IMR-90 (cell line): Measurements from ENCODE around the gene NIT1. TPM values are rescaled to one million over a fixed set of nuclear protein-coding genes. Genes with fewer than 3 reads are reported as not detected.

Source experiments
- ATAC-seq: fragments of 200-7000 bp; cut with Tn5 transposase; 2 replicates; pipeline ENCODE4 v1.9.1; 2020; ENCODE audit warnings: low read depth, mild to moderate bottlenecking, moderate library complexity
- BruUV-seq: library from RNA; stranded (reverse); fragments of 400-500 nt; replicated peaks from 2 replicates; lab custom pipeline; 2021; lab: Mats Ljungman, UMichigan
- CTCF ChIA-PET: fragments of 300-600 bp; formaldehyde crosslinking; extraction: SDS; loops from one replicate; lab custom pipeline; 2021; ENCODE audit warnings: antibody characterized with exemption; lab: Yijun Ruan, JAX
- POLR2A ChIA-PET: fragments of 300-600 bp; sonication (Branson Sonifier 250); formaldehyde crosslinking; loops from one replicate; lab custom pipeline; 2022; ENCODE audit warnings: antibody characterized with exemption; ENCODE audit not compliant: unreplicated experiment; lab: Charles Lee
- DNase-seq: peaks from one replicate; pipeline ENCODE4 v3.0.0; 2013
- H2AFZ ChIP-seq: replicated peaks from 2 replicates; pipeline ENCODE3; 2013; ENCODE audit warnings: low read length, mild to moderate bottlenecking; ENCODE audit not compliant: poor library complexity
- H2AK5ac ChIP-seq: 2 replicates; pipeline ENCODE4 v1.6.1; 2013; ENCODE audit warnings: low read depth, low read length, inconsistent platforms
- H2AK9ac ChIP-seq: replicated peaks from 2 replicates; pipeline ENCODE3; 2013; ENCODE audit warnings: mild to moderate bottlenecking, low read depth, low read length, moderate library complexity; ENCODE audit not compliant: poor library complexity
- H2BK120ac ChIP-seq: 2 replicates; pipeline ENCODE4 v1.6.1; 2013; ENCODE audit warnings: low read depth, low read length, inconsistent platforms
- H2BK15ac ChIP-seq: 3 replicates; pipeline ENCODE4 v1.6.1; 2013; ENCODE audit warnings: low read depth, low read length, inconsistent platforms
- H2BK20ac ChIP-seq: 2 replicates; pipeline ENCODE4 v1.6.1; 2013; ENCODE audit warnings: low read depth, mild to moderate bottlenecking, inconsistent platforms, low read length, moderate library complexity
- H2BK5ac ChIP-seq: 2 replicates; pipeline ENCODE4 v1.6.1; 2013; ENCODE audit warnings: mild to moderate bottlenecking, low read depth, low read length, inconsistent platforms; ENCODE audit not compliant: poor library complexity, severe bottlenecking
- H3K14ac ChIP-seq: replicated peaks from 2 replicates; pipeline ENCODE4 v1.6.1; 2013; ENCODE audit warnings: low read depth, low read length, inconsistent platforms
- H3K18ac ChIP-seq: 2 replicates; pipeline ENCODE4 v1.6.1; 2013; ENCODE audit warnings: low read depth, low read length, control low read depth
- H3K23ac ChIP-seq: 2 replicates; pipeline ENCODE4 v1.6.1; 2013; ENCODE audit warnings: low read depth, low read length, inconsistent platforms
- H3K27ac ChIP-seq: 2 replicates; pipeline ENCODE4 v1.5.1; 2013; ENCODE audit warnings: mild to moderate bottlenecking, control low read depth, low read length; ENCODE audit not compliant: insufficient read depth
- H3K27me3 ChIP-seq: 2 replicates; pipeline ENCODE4 v1.6.1; 2013; ENCODE audit warnings: low read length; ENCODE audit not compliant: control insufficient read depth, insufficient read depth
- H3K36me3 ChIP-seq: 2 replicates; pipeline ENCODE4 v1.6.1; 2013; ENCODE audit warnings: low read length, mixed read lengths; ENCODE audit not compliant: control insufficient read depth, insufficient read depth
- H3K4ac ChIP-seq: 2 replicates; pipeline ENCODE4 v1.6.1; 2013; ENCODE audit warnings: low read depth, low read length, inconsistent platforms
- H3K4me1 ChIP-seq: 2 replicates; pipeline ENCODE4 v1.6.1; 2013; ENCODE audit warnings: low read length, mixed read lengths; ENCODE audit not compliant: control insufficient read depth, insufficient read depth
- H3K4me2 ChIP-seq: 2 replicates; pipeline ENCODE4 v1.6.1; 2013; ENCODE audit warnings: low read depth, mild to moderate bottlenecking, control low read depth, low read length, moderate library complexity
- H3K4me3 ChIP-seq: 2 replicates; pipeline ENCODE4 v1.5.1; 2013; ENCODE audit warnings: low read depth, mild to moderate bottlenecking, control low read depth, low read length, moderate library complexity; ENCODE audit not compliant: insufficient read depth
- H3K56ac ChIP-seq: 2 replicates; pipeline ENCODE4 v1.6.1; 2013; ENCODE audit warnings: low read length, inconsistent platforms; ENCODE audit not compliant: insufficient read depth; ENCODE audit errors: extremely low read depth
- H3K79me1 ChIP-seq, 2 experiments: 2 replicates each; pipeline ENCODE4 v1.6.1; 2013; ENCODE audit warnings: low read length in 2 of 2, inconsistent platforms in 1 of 2, low read depth in 1 of 2
- H3K9ac ChIP-seq: 2 replicates; pipeline ENCODE4 v1.6.1; 2013; ENCODE audit warnings: low read depth, low read length, control low read depth
- H3K9me1 ChIP-seq: 2 replicates; pipeline ENCODE4 v1.6.1; 2013; ENCODE audit warnings: low read length, inconsistent platforms; ENCODE audit not compliant: insufficient read depth
- H3K9me3 ChIP-seq: 2 replicates; pipeline ENCODE4 v1.6.1; 2013; ENCODE audit warnings: low read length; ENCODE audit not compliant: control insufficient read depth, insufficient read depth
- H4K20me1 ChIP-seq: 2 replicates; pipeline ENCODE4 v1.6.1; 2013; ENCODE audit warnings: low read length, inconsistent platforms; ENCODE audit not compliant: insufficient read depth
- H4K5ac ChIP-seq: 2 replicates; pipeline ENCODE4 v1.6.1; 2013; ENCODE audit warnings: mild to moderate bottlenecking, low read depth, low read length, control low read depth
- H4K8ac ChIP-seq, 2 experiments: 2 replicates each; pipeline ENCODE4 v1.6.1; 2013; ENCODE audit warnings: low read depth in 2 of 2, low read length in 2 of 2, control low read depth in 1 of 2, inconsistent platforms in 1 of 2
- H4K91ac ChIP-seq: 2 replicates; pipeline ENCODE4 v1.6.1; 2013; ENCODE audit warnings: low read depth, low read length, inconsistent platforms; ENCODE audit not compliant: insufficient read depth
- CEBPB ChIP-seq: IDR thresholded peaks from 2 replicates; pipeline ENCODE4 v1.6.1; 2012; ENCODE audit warnings: low read depth, low read length, improper control_type of control experiment
- ELK1 ChIP-seq: fragments of 150-350 bp; IDR thresholded peaks from 2 replicates; pipeline ENCODE4 v1.6.1; 2016; ENCODE audit warnings: low read depth, mild to moderate bottlenecking, low read length, moderate library complexity, borderline replicate concordance
- FOS ChIP-seq: fragments of 150-350 bp; IDR thresholded peaks from 2 replicates; pipeline ENCODE4 v1.6.1; 2016; ENCODE audit warnings: low read depth, low read length
- MAFK ChIP-seq: IDR thresholded peaks from 2 replicates; pipeline ENCODE4 v1.6.1; 2012; ENCODE audit warnings: low read depth, low read length, improper control_type of control experiment
- MAZ ChIP-seq: IDR thresholded peaks from 2 replicates; pipeline ENCODE4 v1.6.1; 2012; ENCODE audit warnings: low read depth, mild to moderate bottlenecking, low read length, improper control_type of control experiment, moderate library complexity, borderline replicate concordance
- MXI1 ChIP-seq: IDR thresholded peaks from 2 replicates; pipeline ENCODE4 v1.6.1; 2012; ENCODE audit warnings: low read depth, mild to moderate bottlenecking, low read length, moderate library complexity, borderline replicate concordance
- POLR2A ChIP-seq: IDR thresholded peaks from 2 replicates; pipeline ENCODE4 v1.6.1; 2012; ENCODE audit warnings: mild to moderate bottlenecking, low read depth, low read length
- RAD21 ChIP-seq: IDR thresholded peaks from 2 replicates; pipeline ENCODE4 v1.6.1; 2012; ENCODE audit warnings: low read length, improper control_type of control experiment
- RCOR1 ChIP-seq: IDR thresholded peaks from 2 replicates; pipeline ENCODE4 v1.6.1; 2012; ENCODE audit warnings: mild to moderate bottlenecking, low read length, improper control_type of control experiment; ENCODE audit not compliant: insufficient replicate concordance
- RFX5 ChIP-seq: IDR thresholded peaks from 2 replicates; pipeline ENCODE4 v1.8.0; 2012; ENCODE audit warnings: low read depth, mild to moderate bottlenecking, low read length, moderate library complexity
- SMC3 ChIP-seq: fragments of 150-350 bp; IDR thresholded peaks from 2 replicates; pipeline ENCODE4 v1.6.1; 2016; ENCODE audit warnings: low read depth, mild to moderate bottlenecking, antibody characterized with exemption, low read length, moderate library complexity
- WGBS, 2 experiments: methylation state at CpG; one replicate each; pipeline versions ENCODE4 v1.1.5 to v1.1.7; 2013; ENCODE audit warnings: missing lambda C conversion rate in 2 of 2; ENCODE audit not compliant: insufficient read length in 1 of 2; ENCODE audit errors: extremely low coverage in 2 of 2; 5-methylcytosine and 5-hydroxymethylcytosine counted together
- dilution Hi-C: fragments of 300-500 bp; cut with HindIII; formaldehyde crosslinking; loops from one replicate; pipeline ENCODE4 v1.14.3; 2018; ENCODE audit warnings: low sequenced_read_pairs; ENCODE audit not compliant: unreplicated experiment
- in situ Hi-C: fragments of 300-500 bp; cut with MboI; formaldehyde crosslinking; loops from 3 replicates; pipeline ENCODE4 v1.14.3; 2019; ENCODE audit warnings: low sequenced_read_pairs, inconsistent platforms, mixed read lengths
- intact Hi-C: fragments of 100-400 bp; cut with micrococcal nuclease; formaldehyde crosslinking; loops from 2 replicates; pipeline ENCODE4 v1.10.0; 2022
- polyA plus RNA-seq, 3 experiments: library from polyadenylated mRNA; depleted of rRNA; stranded (reverse); fragments of >200 nt; gene quantifications; 2 replicates each; pipeline ENCODE4 v1.2.3, GENCODE V29; 2012; ENCODE audit warnings: low replicate concordance in 1 of 3
- total RNA-seq: library from RNA; depleted of rRNA; stranded (reverse); fragments of >200 nt; gene quantifications from 2 replicates; pipeline ENCODE4 v1.2.3, GENCODE V29; 2012
- TF ChIP-seq, protein P1 (sequence below): fragments of 150-350 bp; IDR thresholded peaks from 2 replicates; pipeline ENCODE4 v1.6.1; 2017; ENCODE audit warnings: mild to moderate bottlenecking, antibody characterized with exemption, low read length, low read depth
- TF ChIP-seq, protein P2 (sequence below): conservative IDR thresholded peaks from 2 replicates; pipeline ENCODE4 v1.5.1; 2012; ENCODE audit warnings: mild to moderate bottlenecking, low read depth, low read length, improper control_type of control experiment

Gene NIT1
- total and polyA plus RNA-seq, 2 of the 4 experiments (the other 2 are of a cell fraction) = 22.8 to 33.6 TPM

- H3K9me1 ChIP-seq = no peaks in the 10 kb centered on the region; the same call in 1 of the 2 replicates
- no peaks in the 10 kb centered on the region; the same call in 1 of the 2 replicates for H4K20me1 ChIP-seq
- no peak overlapping the region for H2BK5ac ChIP-seq
- CTCF ChIA-PET = no interaction called here
- no peaks in the 10 kb centered on the region for H3K9me3 ChIP-seq
- no peak overlapping the region for H3K4me2 ChIP-seq
- WGBS, 2 experiments = 100% methylated on average over 1 of the region's 1 CpG; no CpG with 5 or more reads in 1 of the 2 experiments
- H3K4ac ChIP-seq = no peak overlapping the region
- H2BK20ac ChIP-seq = no peak overlapping the region
- dilution Hi-C loops (no loop called here), intact Hi-C loops (loop anchor here (2.0 kb wide), 1 partner anchor 412 kb away; no protein-coding TSS in a partner anchor), in situ Hi-C loops (no loop called here)
- ATAC-seq (no peak), DNase-seq (no peak)
- no peak overlapping the region for H3K9ac ChIP-seq
- H2BK15ac ChIP-seq = no peak overlapping the region
- H3K27ac ChIP-seq = no peak overlapping the region
- TF ChIP-seq MAZ = no peak
- TF ChIP-seq CEBPB = no peak
- no peak for TF ChIP-seq RCOR1
- TF ChIP-seq FOS = no peak
- no peak for TF ChIP-seq MAFK
- TF ChIP-seq RAD21 = no peak
- no peak for TF ChIP-seq RFX5
- no peak for TF ChIP-seq ELK1
- TF ChIP-seq, protein P1, sequence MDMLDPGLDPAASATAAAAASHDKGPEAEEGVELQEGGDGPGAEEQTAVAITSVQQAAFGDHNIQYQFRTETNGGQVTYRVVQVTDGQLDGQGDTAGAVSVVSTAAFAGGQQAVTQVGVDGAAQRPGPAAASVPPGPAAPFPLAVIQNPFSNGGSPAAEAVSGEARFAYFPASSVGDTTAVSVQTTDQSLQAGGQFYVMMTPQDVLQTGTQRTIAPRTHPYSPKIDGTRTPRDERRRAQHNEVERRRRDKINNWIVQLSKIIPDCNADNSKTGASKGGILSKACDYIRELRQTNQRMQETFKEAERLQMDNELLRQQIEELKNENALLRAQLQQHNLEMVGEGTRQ = no peak
- no peak for TF ChIP-seq SMC3
- TF ChIP-seq, protein P2, sequence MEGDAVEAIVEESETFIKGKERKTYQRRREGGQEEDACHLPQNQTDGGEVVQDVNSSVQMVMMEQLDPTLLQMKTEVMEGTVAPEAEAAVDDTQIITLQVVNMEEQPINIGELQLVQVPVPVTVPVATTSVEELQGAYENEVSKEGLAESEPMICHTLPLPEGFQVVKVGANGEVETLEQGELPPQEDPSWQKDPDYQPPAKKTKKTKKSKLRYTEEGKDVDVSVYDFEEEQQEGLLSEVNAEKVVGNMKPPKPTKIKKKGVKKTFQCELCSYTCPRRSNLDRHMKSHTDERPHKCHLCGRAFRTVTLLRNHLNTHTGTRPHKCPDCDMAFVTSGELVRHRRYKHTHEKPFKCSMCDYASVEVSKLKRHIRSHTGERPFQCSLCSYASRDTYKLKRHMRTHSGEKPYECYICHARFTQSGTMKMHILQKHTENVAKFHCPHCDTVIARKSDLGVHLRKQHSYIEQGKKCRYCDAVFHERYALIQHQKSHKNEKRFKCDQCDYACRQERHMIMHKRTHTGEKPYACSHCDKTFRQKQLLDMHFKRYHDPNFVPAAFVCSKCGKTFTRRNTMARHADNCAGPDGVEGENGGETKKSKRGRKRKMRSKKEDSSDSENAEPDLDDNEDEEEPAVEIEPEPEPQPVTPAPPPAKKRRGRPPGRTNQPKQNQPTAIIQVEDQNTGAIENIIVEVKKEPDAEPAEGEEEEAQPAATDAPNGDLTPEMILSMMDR = no peak
- TF ChIP-seq POLR2A = no peak
- TF ChIP-seq MXI1 = no peak
- POLR2A ChIA-PET = no interaction called here
- no peak overlapping the region for H2AFZ ChIP-seq
- H2AK5ac ChIP-seq = no peak overlapping the region
- H2BK120ac ChIP-seq = no peak overlapping the region
- no peak overlapping the region for H4K91ac ChIP-seq
- H3K79me1 ChIP-seq = peaks cover 11 to 36% of the 10 kb centered on the region in 2 experiments; a peak in 3 of 4 replicates
- H3K27me3 ChIP-seq = no peaks in the 10 kb centered on the region
- no peak overlapping the region for H3K14ac ChIP-seq
- H2AK9ac ChIP-seq = no peak overlapping the region
- no peak overlapping the region for H3K56ac ChIP-seq
- H4K5ac ChIP-seq = no peak overlapping the region
- no peak overlapping the region for H4K8ac ChIP-seq
- no peak overlapping the region for H3K4me3 ChIP-seq
- BruUV-seq = no TSS peak
- no peaks in the 10 kb centered on the region for H3K4me1 ChIP-seq
- H3K23ac ChIP-seq = no peak overlapping the region
- H3K18ac ChIP-seq = no peak overlapping the region
- H3K36me3 ChIP-seq = no peaks in the 10 kb centered on the region
These were observed 20.5 kb downstream of the NIT1 start for GRCh38 chr1:161138431-161138830.
